HEK293 (cell line): Measurements from ENCODE around the gene RIMKLB.
"Not testable (repeated sequence)": the region's sequence is repeated elsewhere in the genome, so short reads cannot be mapped to it uniquely, and the experiment has no call there.

Experiments used
- GLI4 ChIP-seq: fragments of 450-650 bp; formaldehyde crosslinking; IDR thresholded peaks from 2 replicates; pipeline ENCODE4 v1.5.1; 2016; ENCODE audit warnings: missing biosample characterization, missing genetic modification characterization
- PATZ1 ChIP-seq: fragments of 450-650 bp; formaldehyde crosslinking; IDR thresholded peaks from 2 replicates; pipeline ENCODE4 v1.5.1; 2016; ENCODE audit warnings: missing biosample characterization, missing genetic modification characterization
- YY1 ChIP-seq: fragments of 450-650 bp; formaldehyde crosslinking; IDR thresholded peaks from 2 replicates; pipeline ENCODE4 v1.5.1; 2018; ENCODE audit warnings: missing biosample characterization, missing genetic modification characterization
- ZNF174 ChIP-seq: fragments of 450-650 bp; formaldehyde crosslinking; IDR thresholded peaks from 2 replicates; pipeline ENCODE4 v1.5.0; 2017; ENCODE audit warnings: missing biosample characterization, mild to moderate bottlenecking, missing genetic modification characterization
- ZNF211 ChIP-seq: fragments of 450-650 bp; formaldehyde crosslinking; IDR thresholded peaks from 2 replicates; pipeline ENCODE4 v1.5.1; 2016; ENCODE audit warnings: low read depth, missing biosample characterization, missing genetic modification characterization
- ZNF214 ChIP-seq: fragments of 450-650 bp; formaldehyde crosslinking; IDR thresholded peaks from 2 replicates; pipeline ENCODE4 v1.5.1; 2017; ENCODE audit warnings: missing biosample characterization, mild to moderate bottlenecking, missing genetic modification characterization, borderline replicate concordance
- ZNF274 ChIP-seq, 2 experiments: fragments of 200-500 bp in 1 of 2; fragments of 450-650 bp in 1 of 2; sonication (Bioruptor generic) in 1 of 2; formaldehyde crosslinking in 1 of 2; IDR thresholded peaks; 2 replicates each; pipeline versions ENCODE4 v1.5.1 to v1.6.1; 2014 to 2016; ENCODE audit warnings: borderline replicate concordance in 1 of 2, inconsistent platforms in 1 of 2, low read length in 1 of 2, missing biosample characterization in 1 of 2, missing genetic modification characterization in 1 of 2
- ZNF324 ChIP-seq: fragments of 450-650 bp; formaldehyde crosslinking; IDR thresholded peaks from 2 replicates; pipeline ENCODE4 v1.5.1; 2016; ENCODE audit warnings: missing biosample characterization, missing genetic modification characterization
- ZNF426 ChIP-seq: fragments of 450-650 bp; formaldehyde crosslinking; IDR thresholded peaks from 2 replicates; pipeline ENCODE4 v1.5.1; 2017; ENCODE audit warnings: missing biosample characterization, missing genetic modification characterization, mild to moderate bottlenecking, inconsistent platforms, moderate library complexity
- ZNF473 ChIP-seq: fragments of 450-650 bp; formaldehyde crosslinking; IDR thresholded peaks from 2 replicates; pipeline ENCODE4 v1.5.1; 2017; ENCODE audit warnings: missing biosample characterization, missing genetic modification characterization
- ZNF704 ChIP-seq: fragments of 450-650 bp; formaldehyde crosslinking; IDR thresholded peaks from 2 replicates; pipeline ENCODE4 v1.5.1; 2016; ENCODE audit warnings: missing biosample characterization, missing genetic modification characterization
- ZNF76 ChIP-seq: fragments of 450-650 bp; formaldehyde crosslinking; IDR thresholded peaks from 2 replicates; pipeline ENCODE4; 2016; ENCODE audit warnings: low read depth, missing biosample characterization, missing genetic modification characterization, borderline replicate concordance
- TF ChIP-seq, protein P1 (sequence below): fragments of 450-650 bp; formaldehyde crosslinking; IDR thresholded peaks from 2 replicates; pipeline ENCODE4 v1.5.1; 2016; ENCODE audit warnings: missing biosample characterization, missing genetic modification characterization
- TF ChIP-seq, protein P2 (sequence below): fragments of 450-650 bp; formaldehyde crosslinking; IDR thresholded peaks from 2 replicates; pipeline ENCODE4 v1.5.1; 2016; ENCODE audit warnings: missing biosample characterization, missing genetic modification characterization

GRCh38 chr12:8820676-8821407 lies 123.1 kb downstream of the RIMKLB start:
- TF ChIP-seq ZNF76 (tag by site-specific recombination); PATZ1 (tag by site-specific recombination); YY1; ZNF704 (tag by site-specific recombination); GLI4; ZNF211 (tag by site-specific recombination); ZNF426; ZNF274 (IDR thresholded peaks at IDR 0.05; ENCODE audit: low read length); ZNF274 (tag by site-specific recombination; IDR thresholded peaks at IDR 0.05; ENCODE audit: borderline replicate concordance); ZNF174 (tag by site-specific recombination); ZNF324 (tag by site-specific recombination); ZNF473 (tag by site-specific recombination); ZNF214 (tag by site-specific recombination): not testable (repeated sequence)
- TF ChIP-seq, protein P1, sequence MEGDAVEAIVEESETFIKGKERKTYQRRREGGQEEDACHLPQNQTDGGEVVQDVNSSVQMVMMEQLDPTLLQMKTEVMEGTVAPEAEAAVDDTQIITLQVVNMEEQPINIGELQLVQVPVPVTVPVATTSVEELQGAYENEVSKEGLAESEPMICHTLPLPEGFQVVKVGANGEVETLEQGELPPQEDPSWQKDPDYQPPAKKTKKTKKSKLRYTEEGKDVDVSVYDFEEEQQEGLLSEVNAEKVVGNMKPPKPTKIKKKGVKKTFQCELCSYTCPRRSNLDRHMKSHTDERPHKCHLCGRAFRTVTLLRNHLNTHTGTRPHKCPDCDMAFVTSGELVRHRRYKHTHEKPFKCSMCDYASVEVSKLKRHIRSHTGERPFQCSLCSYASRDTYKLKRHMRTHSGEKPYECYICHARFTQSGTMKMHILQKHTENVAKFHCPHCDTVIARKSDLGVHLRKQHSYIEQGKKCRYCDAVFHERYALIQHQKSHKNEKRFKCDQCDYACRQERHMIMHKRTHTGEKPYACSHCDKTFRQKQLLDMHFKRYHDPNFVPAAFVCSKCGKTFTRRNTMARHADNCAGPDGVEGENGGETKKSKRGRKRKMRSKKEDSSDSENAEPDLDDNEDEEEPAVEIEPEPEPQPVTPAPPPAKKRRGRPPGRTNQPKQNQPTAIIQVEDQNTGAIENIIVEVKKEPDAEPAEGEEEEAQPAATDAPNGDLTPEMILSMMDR (tag by site-specific recombination) = not testable (repeated sequence)
- TF ChIP-seq, protein P2, sequence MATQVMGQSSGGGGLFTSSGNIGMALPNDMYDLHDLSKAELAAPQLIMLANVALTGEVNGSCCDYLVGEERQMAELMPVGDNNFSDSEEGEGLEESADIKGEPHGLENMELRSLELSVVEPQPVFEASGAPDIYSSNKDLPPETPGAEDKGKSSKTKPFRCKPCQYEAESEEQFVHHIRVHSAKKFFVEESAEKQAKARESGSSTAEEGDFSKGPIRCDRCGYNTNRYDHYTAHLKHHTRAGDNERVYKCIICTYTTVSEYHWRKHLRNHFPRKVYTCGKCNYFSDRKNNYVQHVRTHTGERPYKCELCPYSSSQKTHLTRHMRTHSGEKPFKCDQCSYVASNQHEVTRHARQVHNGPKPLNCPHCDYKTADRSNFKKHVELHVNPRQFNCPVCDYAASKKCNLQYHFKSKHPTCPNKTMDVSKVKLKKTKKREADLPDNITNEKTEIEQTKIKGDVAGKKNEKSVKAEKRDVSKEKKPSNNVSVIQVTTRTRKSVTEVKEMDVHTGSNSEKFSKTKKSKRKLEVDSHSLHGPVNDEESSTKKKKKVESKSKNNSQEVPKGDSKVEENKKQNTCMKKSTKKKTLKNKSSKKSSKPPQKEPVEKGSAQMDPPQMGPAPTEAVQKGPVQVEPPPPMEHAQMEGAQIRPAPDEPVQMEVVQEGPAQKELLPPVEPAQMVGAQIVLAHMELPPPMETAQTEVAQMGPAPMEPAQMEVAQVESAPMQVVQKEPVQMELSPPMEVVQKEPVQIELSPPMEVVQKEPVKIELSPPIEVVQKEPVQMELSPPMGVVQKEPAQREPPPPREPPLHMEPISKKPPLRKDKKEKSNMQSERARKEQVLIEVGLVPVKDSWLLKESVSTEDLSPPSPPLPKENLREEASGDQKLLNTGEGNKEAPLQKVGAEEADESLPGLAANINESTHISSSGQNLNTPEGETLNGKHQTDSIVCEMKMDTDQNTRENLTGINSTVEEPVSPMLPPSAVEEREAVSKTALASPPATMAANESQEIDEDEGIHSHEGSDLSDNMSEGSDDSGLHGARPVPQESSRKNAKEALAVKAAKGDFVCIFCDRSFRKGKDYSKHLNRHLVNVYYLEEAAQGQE (tag by site-specific recombination) = not testable (repeated sequence)
